Measurements from ENCODE around the gene UPF3A. TPM values are rescaled to one million over a fixed set of nuclear protein-coding genes. Genes with fewer than 3 reads are reported as not detected.
"Not testable (repeated sequence)": the region's sequence is repeated elsewhere in the genome, so short reads cannot be mapped to it uniquely, and the experiment has no call there.

UPF3A gene
- total RNA-seq: 22.2 TPM
- long read RNA-seq, transcript UPF3A-209 (2 exons, 494 nt): major isoform, 5 of 40 reads
- long read RNA-seq, partial matches to known transcripts: 10 of 40 reads
- long read RNA-seq, other reads (novel, unspliced or antisense): 24 of 40 reads

GRCh38 chr13:114281351-114282040 is at the start of gene UPF3A:
Gene UPF3A, plus strand, starts transcription at chr13:114281601. Its CDS starts 39 bp downstream, at chr13:114281640.
- intact Hi-C loops (cut with micrococcal nuclease): no loop called here
- DNase-seq (peak; percentile 94), ATAC-seq (peak; percentile 93)

GRCh38 chr13:114231886-114232285 is 49.5 kb upstream of the UPF3A start:
- DNase-seq: no peak
- intact Hi-C loops (cut with micrococcal nuclease): no loop called here
- ATAC-seq: no peak

- intact Hi-C loops (cut with micrococcal nuclease): no loop called here
- no peak for DNase-seq
- ATAC-seq: no peak
Measured at GRCh38 chr13:114234266-114234644, 47.1 kb upstream of the UPF3A start.

- intact Hi-C loops (cut with micrococcal nuclease): no loop called here
- ATAC-seq (peak; percentile 98), DNase-seq (peak; percentile 96)
Measured at GRCh38 chr13:114234645-114235421, 46.6 kb upstream of the UPF3A start, which contains the start of gene CDC16. Gene CDC16, plus strand, starts transcription at chr13:114234897. Its CDS starts 188 bp downstream, at chr13:114235085.

GRCh38 chr13:114235697-114236096 is 45.7 kb upstream of the UPF3A start:
- intact Hi-C loops (cut with micrococcal nuclease): no loop called here
- ATAC-seq (no peak), DNase-seq (no peak)

- intact Hi-C loops (cut with micrococcal nuclease): no loop called here
- no peak for DNase-seq
- no peak for ATAC-seq
Measured at GRCh38 chr13:114236227-114236626, 45.2 kb upstream of the UPF3A start.

- ATAC-seq (no peak), DNase-seq (no peak)
- intact Hi-C loops (cut with micrococcal nuclease): no loop called here
Measured at GRCh38 chr13:114237415-114238112, 43.8 kb upstream of the UPF3A start.

GRCh38 chr13:114241918-114242317 is 39.5 kb upstream of the UPF3A start:
- no peak for ATAC-seq
- intact Hi-C loops (cut with micrococcal nuclease): no loop called here
- no peak for DNase-seq

- intact Hi-C loops (cut with micrococcal nuclease): no loop called here
- DNase-seq (no peak), ATAC-seq (no peak)
Measured at GRCh38 chr13:114243971-114244370, 37.4 kb upstream of the UPF3A start.

GRCh38 chr13:114244637-114245036 is 36.8 kb upstream of the UPF3A start:
- intact Hi-C loops (cut with micrococcal nuclease): no loop called here
- ATAC-seq (no peak), DNase-seq (no peak)

GRCh38 chr13:114248011-114248410 is 33.4 kb upstream of the UPF3A start:
- intact Hi-C loops (cut with micrococcal nuclease): no loop called here
- ATAC-seq (no peak), DNase-seq (no peak)

- no peak for ATAC-seq
- DNase-seq: no peak
- intact Hi-C loops (cut with micrococcal nuclease): no loop called here
Measured at GRCh38 chr13:114249077-114249476, 32.3 kb upstream of the UPF3A start.

GRCh38 chr13:114251639-114252440 is 29.6 kb upstream of the UPF3A start:
- intact Hi-C loops (cut with micrococcal nuclease); DNase-seq; ATAC-seq: not testable (repeated sequence)

GRCh38 chr13:114256547-114256946 is 24.9 kb upstream of the UPF3A start:
- DNase-seq (no peak), ATAC-seq (no peak)
- intact Hi-C loops (cut with micrococcal nuclease): no loop called here

- DNase-seq (no peak), ATAC-seq (no peak)
- intact Hi-C loops (cut with micrococcal nuclease): no loop called here
Measured at GRCh38 chr13:114257014-114257413, 24.4 kb upstream of the UPF3A start.

- intact Hi-C loops (cut with micrococcal nuclease): no loop called here
- no peak for DNase-seq
- no peak for ATAC-seq
Measured at GRCh38 chr13:114258589-114258988, 22.8 kb upstream of the UPF3A start.

- DNase-seq (no peak), ATAC-seq (no peak)
- intact Hi-C loops (cut with micrococcal nuclease): no loop called here
Measured at GRCh38 chr13:114259374-114259773, 22.0 kb upstream of the UPF3A start.

GRCh38 chr13:114259974-114260373 is 21.4 kb upstream of the UPF3A start:
- DNase-seq (no peak), ATAC-seq (peak; percentile 62)

GRCh38 chr13:114260814-114261213 is 20.6 kb upstream of the UPF3A start:
- intact Hi-C loops (cut with micrococcal nuclease): no loop called here
- DNase-seq (no peak), ATAC-seq (no peak)

More at GRCh38 chr13:114259974-114260373, 21.4 kb upstream of the UPF3A start:
- intact Hi-C loops (cut with micrococcal nuclease): no loop called here
